Nucleus accumbens (tissue), 56 donors: ENCODE results near the gene HOMEZ.

Experiments used
- DNase-seq, 56 donors: peaks; one replicate each; lab custom pipeline; 2025; lab: John Stamatoyannopoulos, UW

The HOMEZ gene

DNA sequence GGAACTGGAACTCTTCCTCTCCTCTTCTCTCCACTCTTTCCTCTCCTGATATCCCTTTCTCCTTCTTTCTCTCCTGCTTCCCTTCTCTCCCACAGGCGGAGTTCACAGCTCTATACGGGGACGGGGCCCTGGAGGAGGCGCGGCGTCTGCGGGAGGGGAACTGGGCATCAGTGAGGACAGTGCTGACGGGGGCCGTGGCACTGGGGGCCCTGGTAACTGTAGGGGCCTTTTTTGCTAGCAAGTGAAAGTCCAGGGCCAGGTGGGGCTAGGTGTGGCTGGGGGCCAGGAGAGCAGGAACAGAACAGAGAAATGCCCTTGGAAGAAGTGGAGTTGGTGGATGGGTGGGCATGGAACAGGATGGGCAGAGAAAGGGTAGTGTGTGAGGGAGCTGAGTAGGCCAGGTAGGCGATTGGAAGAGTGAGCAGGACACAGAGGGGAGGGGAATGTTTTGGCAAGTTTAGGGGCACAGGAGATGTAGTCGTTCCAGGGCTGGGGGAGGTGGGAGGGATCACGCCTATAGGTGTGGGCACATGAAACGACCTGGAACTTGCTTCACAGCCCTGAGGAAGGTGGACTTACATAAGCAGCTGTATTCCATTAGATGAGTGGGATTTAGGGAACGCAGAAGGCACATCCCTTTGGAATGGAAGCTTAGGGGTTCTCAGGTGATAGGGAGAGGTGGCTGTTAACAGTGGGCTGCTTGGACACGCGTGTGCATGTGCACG is 23.0 kb upstream of the HOMEZ start:
- DNase-seq, result no peak

DNA sequence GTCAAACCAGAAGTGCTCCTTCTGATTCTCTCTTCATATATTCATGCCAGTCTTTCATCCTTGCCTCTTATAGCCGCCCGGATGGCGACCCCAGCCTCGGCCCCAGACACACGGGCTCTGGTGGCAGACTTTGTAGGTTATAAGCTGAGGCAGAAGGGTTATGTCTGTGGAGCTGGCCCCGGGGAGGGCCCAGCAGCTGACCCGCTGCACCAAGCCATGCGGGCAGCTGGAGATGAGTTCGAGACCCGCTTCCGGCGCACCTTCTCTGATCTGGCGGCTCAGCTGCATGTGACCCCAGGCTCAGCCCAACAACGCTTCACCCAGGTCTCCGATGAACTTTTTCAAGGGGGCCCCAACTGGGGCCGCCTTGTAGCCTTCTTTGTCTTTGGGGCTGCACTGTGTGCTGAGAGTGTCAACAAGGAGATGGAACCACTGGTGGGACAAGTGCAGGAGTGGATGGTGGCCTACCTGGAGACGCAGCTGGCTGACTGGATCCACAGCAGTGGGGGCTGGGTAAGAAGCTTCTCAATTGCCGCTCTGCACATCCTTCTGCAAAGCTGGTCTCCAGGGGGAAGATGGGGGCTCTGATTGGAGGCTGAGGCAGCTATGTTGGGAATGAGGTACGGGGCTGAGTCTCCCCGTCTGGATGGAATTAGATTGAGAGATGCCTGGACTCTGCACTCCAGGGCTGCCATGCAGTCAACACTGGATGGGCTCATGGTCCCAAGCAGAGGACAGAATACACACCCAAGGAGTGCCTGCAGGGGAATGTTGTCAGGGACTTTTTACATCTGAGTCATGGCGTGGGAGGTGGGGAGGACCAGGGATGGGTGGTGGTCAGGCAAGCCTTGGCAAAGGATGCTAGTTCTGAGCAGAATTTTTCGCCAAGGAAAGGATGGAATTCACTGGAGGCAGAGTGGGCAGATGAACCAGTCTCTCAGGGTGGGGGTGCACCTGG is 22.0 kb upstream of the HOMEZ start:
- DNase-seq, result no peak

DNA sequence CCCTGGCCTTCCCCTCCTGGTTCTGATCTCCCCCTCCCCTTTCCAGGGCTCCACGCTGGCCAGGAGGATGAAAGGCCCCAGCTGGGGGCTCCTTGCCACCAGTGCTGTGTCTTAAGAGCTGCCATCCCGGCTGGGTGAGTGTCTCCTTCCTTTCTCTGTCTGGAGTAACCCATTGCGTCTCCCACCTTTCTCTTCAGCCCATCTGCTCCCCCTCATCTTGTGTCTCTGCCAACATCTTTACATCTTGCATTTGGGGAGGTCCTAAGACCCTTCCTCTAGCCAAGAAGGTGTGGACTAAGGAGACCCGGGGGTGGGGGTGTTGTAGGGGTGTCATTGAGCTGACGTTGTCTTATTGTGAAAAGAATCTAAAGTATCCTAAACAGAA is 21.2 kb upstream of the HOMEZ start:
- no peak for DNase-seq

DNA sequence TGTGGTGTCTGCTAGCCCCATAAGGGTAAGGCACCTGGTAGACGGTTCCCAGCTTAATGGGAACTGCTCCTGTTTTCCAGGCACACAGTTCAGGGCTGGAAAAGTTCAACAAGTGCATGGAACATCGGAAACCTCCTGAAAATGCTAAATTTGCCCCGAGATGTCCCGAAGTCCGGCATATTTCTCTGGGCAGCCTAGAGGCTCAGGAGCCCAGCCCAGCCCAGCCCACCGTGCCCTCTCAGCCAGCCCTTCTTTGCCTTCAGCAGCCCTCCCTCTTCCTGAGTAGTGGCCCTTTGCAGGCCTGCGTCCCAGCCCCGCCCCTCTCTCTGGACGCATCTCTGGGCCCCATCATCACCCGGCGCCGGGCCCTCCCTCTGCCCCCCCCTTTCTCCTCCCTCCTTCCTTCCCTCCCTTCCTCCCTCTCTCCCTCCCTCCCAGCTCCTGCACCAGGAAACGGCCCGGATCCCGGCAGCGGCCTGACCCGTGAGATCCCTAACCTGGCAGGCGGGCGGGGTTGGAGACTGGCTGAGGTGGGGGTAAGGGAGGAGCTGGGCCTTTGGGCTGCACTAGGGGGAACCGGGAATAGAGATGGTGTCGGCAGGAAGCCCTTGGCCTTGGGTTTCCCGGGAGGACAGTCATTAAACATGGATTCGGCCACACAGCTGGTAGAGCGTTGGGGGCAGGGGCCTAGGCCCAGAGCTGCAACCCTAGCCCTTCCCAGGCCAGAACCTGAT is 20.6 kb upstream of the HOMEZ start, which contains the start of gene BCL2L2:
Gene BCL2L2 (plus strand): TSS at position 422 of the 734 bp plus-strand sequence. CDS start 935 bp downstream, outside the sequence.
- DNase-seq, result peak in 55 of 56 donors; percentile 53 to 93 (median 87)

DNA sequence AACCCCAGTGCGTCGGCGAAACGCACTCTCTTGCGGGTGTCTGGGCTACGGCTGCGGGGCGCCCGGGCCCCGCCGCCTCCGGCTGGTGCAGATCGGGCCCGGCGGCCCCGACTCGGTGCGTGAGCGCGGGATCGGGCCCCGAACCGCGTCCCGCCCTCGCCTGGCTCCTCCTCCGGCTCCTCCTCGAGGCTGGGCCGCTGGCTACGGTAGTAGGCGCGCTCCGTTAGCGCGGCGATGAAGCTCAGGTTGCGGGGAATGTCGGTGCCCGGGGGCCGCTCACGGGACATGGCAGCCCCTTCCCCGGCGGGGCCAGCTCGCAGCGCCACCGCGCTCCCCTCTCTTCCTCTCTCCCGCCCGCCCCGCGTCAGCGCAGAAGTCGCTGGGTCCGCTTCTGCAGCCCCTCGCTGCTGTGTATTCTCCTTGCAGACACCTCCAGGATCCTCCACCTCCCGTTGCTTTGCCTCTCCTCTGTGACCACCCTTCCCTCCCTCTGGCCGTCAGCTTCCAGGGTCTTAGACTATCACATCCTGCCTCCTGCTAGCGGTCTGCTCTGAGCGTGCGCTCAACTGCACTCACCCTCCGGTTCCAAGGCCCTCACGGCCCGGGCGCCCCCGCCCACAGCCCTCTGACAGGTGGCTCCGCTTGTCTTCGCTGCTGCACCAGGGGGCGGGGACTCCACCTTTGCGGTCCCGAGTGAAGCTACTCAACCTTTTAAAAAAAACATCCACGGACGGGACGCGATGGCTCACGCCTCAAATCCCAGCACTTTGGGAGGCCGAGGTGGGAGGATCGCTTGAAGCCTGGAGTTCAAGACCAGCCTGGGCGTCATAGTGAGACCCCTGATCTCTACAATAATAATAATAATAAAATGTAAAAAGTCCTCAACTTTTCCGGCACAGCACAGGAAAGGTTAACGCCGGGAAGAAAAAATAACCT is 16.6 kb upstream of the HOMEZ start, which contains the start of gene PPP1R3E:
Gene PPP1R3E (minus strand): TSS at position 570 of the 936 bp plus-strand sequence. CDS start 283 bp downstream, at position 287.
- DNase-seq, result peak in 46 of 56 donors; percentile 22 to 82 (median 66)

DNA sequence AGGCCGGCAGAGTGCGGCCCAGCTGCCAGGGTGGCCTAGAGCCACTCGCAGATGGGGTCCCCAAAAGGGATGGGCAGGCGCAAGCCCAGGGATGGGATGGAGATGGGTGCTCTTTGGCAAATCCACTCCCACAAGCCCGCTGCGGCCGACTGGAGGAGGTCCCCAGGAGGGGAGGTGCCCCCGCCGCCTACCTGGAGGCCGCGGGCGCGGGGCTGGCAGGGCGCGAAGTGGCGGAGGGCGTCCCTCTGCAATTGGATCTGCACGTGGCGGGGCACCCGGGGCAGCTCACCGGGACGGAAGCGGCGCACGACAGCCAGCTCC is 16.0 kb upstream of the HOMEZ start:
- no peak for DNase-seq

DNA sequence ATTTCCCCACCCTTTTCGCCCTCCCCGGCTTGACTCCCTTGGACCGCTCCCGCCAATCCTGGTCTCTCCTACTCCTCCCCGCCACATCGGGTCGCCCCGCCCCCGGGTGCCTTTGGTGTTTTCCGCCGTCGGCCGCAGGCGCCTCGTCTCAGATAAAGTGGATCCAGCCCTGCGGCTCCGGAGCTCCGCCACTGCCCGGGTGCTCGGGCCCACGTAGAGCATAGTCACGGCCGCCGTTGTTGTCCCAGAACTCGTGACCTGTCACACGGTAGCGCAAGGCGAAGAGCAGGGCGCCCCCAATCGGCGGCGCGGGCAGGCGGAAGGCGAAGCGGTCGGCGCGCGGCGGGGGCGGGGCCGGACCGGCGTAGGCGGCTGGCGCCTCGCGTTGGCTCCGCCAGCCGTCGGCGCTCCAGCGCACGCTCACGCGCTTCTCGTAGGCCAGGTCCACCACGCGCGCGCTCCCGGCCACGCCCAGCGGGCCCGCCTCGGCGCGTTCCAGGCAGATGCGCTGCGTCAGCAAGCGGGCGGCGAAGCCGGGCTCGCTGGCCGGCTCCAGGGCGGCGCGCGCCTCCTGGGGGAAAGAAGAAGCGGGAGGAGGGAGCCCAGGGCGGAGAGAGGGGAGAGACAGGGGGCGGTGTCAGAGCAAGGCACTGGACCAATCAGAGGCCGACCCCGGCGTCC is 15.5 kb upstream of the HOMEZ start:
- DNase-seq, result peak; percentile 78 to 100 (median 98)

DNA sequence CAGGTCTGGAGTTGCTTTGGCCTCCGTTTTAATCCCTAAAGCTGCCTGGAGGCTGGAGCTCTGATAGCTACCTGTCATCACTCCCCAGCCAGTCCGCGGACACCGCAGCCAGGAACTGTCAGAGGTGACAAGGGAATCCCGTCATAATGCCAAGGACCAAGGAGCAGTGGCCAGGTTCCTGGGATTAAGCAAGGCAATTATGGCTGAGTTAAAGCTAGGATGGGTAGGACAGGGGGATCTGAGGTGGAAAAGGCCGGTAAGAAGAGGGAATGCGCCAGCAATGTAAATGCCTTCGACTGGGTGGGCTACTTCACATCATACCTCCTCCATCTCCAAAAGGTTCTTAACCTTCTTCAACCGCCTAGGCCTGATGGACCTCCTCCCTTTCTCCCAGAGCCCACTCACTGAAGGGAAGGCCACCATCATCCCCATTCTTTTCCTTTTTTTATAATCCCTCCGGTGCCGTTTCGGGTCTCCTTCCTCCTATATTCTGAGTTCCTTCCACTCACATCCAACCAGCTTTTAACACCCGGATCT is 14.8 kb upstream of the HOMEZ start:
- DNase-seq, result peak in 19 of 56 donors; percentile 17 to 68 (median 48)

DNA sequence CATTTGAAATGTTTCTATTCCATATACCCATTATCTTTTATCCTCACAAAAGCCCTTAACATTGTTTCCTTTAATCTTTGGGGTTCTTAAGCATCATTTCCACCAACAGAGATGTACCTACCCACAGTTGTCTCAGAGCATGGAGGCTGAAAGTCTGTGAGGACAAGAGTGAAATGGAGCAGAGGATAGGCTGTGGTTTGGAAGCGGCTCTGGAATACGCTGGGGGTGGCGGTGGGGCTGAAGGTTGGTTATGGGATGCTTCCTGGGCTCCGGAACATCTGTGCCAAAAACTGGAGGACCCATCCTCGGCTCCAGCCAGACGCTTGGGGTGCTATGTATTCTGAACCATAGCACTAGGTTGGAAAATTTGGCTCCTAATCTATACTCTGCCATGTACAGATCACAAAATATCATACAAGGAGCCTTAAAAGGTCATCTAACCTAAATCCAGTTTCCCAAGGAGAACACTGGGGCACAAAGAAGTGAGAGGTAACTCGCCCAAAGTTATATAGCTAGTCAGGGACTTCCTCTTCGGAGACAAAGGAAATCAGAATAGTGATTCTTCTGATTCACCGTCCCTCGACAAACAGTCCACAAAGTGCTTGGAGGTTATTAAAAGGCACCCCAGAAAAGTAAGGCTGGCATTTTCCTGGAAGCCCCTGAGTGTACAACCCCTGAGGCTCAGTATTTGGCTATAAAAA is 14.2 kb upstream of the HOMEZ start:
- DNase-seq, result peak in 1 of 56 donors; percentile 18

DNA sequence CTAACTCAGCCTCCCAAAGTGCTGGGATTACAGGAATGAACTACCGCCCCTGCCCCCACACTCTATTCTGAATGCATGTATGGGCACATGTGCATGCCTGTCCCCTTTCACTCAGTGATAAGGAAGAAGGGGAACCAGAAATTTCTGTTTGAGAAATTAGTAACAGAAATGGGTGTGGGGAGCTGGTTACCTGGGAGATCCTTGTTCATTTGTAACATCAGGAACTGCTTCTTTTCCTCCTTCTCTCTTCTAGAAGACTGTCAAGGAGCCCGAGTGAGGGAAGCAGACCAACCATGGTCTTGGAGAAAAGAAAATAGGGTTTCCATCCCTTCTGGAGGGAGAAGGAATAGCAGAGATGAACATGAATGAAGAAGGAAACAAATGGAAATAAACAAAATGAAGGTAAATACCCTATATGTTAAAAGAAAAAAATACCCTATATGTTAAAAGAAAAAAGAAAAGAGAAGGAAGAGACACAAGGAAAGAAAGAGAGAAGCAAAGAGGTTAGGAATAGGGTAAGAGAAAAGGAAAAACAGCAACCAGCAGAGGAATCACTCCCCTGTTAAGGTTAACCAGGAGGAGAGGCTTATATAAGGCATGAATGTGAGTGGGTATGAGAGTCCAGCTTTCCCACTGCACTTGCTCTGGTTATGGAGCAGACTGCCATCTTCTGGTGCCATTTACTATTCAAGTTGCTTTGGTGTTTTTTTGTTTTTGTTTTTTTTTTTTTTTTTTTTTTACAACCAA is 13.5 kb upstream of the HOMEZ start:
- DNase-seq, result peak in 8 of 56 donors; percentile 12 to 43 (median 28)

DNA sequence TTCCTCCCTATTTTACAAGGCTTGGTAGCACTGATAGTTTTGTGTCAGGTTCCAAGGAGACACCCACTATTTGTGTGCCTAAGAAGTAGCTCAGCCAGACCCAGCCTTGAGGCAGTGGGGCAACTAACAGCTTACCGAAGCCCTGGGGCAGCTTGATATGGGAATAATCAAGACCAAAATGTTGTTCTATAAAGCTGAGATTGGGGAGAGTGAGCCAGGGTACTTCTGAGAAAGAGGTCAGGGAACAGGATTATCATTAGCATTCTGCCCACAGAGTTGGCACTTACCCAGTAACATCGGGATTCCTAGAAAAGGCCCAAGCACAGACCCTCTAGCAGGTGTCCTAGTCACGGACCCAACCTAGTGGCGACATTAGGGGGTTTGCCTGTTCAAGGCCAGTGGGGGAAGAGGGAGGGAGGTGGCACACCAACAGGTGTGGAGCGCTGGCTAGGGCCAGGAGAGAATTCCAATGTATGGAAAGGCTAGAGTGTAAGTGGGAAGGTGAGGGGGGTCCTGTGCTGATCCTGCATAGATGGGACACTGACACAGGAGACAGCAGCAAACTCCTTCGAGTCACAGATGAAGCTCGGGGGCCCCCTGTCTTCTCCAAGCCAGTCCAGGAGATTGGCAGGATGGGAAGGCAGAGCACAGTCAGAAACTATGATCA is 11.8 kb upstream of the HOMEZ start:
- no peak for DNase-seq

DNA sequence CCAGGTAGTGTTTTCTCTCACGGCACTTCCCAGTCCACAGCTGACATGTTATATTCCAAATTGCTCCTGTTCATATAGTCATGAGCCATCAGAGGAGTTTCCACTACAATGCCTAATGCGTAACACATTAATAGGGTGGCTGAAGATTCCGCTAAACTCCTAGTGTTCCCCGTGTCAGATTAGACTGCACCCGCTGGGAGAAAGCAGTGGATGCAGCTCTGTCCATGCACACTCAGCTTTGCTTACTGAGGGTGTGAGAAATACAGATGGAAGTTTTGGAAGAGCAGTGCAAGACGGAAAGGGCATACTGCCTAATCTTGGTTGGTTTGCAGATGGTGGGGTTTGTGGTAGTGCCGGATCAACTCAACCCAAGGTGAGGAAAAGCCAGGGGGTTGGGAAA is 11.2 kb upstream of the HOMEZ start:
- no peak for DNase-seq

DNA sequence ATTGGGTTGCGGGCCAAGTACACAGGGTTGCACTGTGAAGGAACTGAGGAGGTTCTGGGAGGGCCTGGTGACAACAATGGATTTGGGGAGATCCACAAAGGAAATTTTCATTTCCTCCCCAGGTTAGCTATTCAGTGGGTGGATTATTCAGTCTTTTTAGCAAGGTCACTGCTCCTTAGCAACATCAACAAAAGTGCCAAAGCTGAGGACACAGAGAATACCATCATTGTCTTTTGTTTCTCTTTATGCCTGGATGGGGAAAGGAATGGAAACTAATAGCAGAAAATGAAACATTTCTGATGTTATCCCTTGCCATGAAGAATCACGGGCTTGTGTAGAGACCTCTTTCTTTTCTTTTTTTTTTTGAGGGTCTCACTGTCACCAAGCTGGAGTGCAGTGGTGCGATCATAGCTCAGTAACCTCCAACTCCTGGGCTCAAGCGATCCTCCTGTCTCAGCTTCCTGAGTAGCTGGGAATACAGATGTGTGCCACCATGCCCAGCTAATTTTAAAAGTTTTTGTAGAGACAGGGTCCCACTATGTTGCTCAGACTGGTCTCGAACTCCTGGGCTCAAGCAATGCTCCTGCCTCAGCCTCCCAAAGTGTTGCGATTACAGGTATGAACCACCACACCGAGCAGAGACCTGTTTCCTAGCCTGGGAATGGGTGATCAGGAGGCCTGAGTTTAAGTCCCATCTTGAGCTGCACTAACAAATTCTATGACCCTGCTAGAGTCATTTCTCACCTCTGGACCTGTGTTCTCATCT is 10.3 kb upstream of the HOMEZ start:
- no peak for DNase-seq

DNA sequence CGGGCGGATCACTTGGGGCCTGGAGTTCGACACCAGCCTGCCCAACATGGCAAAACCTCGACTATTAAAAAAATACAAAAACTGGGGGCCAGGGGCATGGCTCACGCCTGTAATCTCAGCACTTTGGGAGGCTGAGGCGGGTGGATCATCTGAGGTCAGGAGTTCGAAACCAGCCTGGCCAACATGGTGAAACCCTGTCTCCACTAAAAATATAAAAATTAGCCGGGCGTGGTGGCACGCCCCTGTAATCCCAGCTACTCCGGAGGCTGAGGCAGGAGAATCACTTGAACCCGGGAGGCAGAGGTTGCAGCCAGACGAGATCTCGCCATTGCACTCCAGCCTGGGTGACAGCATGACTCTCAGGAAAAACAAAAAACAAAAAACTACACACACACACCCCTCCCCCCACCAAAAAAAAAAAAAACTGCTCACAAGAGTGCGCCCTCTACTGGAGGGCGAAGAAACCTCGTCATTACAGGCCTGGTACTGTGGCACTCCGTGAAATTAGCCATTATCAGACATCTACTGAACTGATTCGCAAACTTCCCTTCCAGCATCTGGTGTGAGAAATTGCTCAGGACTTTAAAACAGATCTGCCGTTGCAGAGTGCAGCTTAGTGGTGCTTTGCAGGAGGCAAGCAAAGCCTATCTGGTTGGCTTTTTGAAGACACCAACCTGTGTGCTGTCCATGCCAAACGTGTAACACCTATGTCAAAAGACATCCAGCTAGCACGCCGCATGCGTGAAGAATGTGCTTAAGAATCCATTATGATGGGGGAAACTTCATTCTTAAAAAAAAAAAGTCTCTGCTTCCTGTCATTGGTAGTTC is 9.0 kb upstream of the HOMEZ start:
- peak in 34 of 56 donors; percentile 6 to 60 (median 26) for DNase-seq

DNA sequence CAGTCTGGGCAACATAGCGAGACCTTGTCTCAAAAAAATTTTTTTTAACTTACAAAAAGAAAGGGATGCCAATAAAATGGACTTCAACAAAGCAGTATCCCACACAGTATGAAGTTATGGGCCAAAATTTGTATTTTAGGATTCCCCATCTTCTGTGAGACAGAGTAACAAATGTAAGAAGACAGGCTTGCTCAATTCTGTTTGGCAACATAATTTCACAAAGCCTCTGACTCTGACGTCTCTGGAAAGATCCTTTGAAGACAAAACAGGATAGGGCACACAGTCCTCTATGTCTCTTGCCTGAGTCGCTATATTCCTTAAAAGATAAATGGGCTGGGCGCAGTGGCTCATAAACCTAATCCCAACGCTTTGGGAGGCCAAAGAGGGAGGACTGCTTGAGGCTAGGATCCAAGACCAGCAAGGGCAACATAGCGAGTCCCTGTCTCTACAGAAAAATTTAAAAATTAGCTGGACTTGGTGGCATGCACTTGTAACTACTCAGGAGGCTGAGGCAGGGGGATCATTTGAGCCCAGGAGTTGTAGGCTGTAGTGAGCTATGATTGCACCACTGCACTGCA is 1.1 kb upstream of the HOMEZ start:
- no peak for DNase-seq
